Measurements from ENCODE around the gene CELA3A.
"Not testable (repeated sequence)": the region's sequence is repeated elsewhere in the genome, so short reads cannot be mapped to it uniquely, and the experiment has no call there.

CELA3A gene

GRCh38 chr1:21974699-21975098 lies 26.8 kb upstream of the CELA3A start:
- H3K4me3 Mint-ChIP-seq; H3K9me3 Mint-ChIP-seq (ENCODE audit: low read depth); H3K27me3 Mint-ChIP-seq; H3K27ac Mint-ChIP-seq; H3K36me3 Mint-ChIP-seq; H3K4me1 Mint-ChIP-seq (ENCODE audit: low read depth): not testable (repeated sequence)

GRCh38 chr1:21975296-21975695 lies 26.2 kb upstream of the CELA3A start:
- H3K9me3 Mint-ChIP-seq (ENCODE audit: low read depth); H3K27me3 Mint-ChIP-seq; H3K4me1 Mint-ChIP-seq (ENCODE audit: low read depth); H3K4me3 Mint-ChIP-seq; H3K27ac Mint-ChIP-seq; H3K36me3 Mint-ChIP-seq: not testable (repeated sequence)

- H3K4me1 Mint-ChIP-seq (ENCODE audit: low read depth); H3K9me3 Mint-ChIP-seq (ENCODE audit: low read depth); H3K36me3 Mint-ChIP-seq; H3K27me3 Mint-ChIP-seq; H3K4me3 Mint-ChIP-seq; H3K27ac Mint-ChIP-seq: not testable (repeated sequence)
Measured at GRCh38 chr1:21976703-21977239, 24.7 kb upstream of the CELA3A start, which contains the start of gene CELA3B. CELA3B (plus strand) TSS chr1:21977022; CDS start chr1:21977040, 18 bp downstream.

- H3K4me1 Mint-ChIP-seq (ENCODE audit: low read depth); H3K4me3 Mint-ChIP-seq; H3K27me3 Mint-ChIP-seq: not testable (repeated sequence)
Measured at GRCh38 chr1:21978209-21978608, 23.2 kb upstream of the CELA3A start.

GRCh38 chr1:21980515-21981220 lies 20.8 kb upstream of the CELA3A start:
- not testable (repeated sequence) for H3K36me3 Mint-ChIP-seq; H3K9me3 Mint-ChIP-seq (ENCODE audit: low read depth); H3K27ac Mint-ChIP-seq; H3K4me1 Mint-ChIP-seq (ENCODE audit: low read depth); H3K27me3 Mint-ChIP-seq; H3K4me3 Mint-ChIP-seq

More at GRCh38 chr1:21978209-21978608, 23.2 kb upstream of the CELA3A start:
- not testable (repeated sequence) for H3K27ac Mint-ChIP-seq; H3K36me3 Mint-ChIP-seq; H3K9me3 Mint-ChIP-seq (ENCODE audit: low read depth)

GRCh38 chr1:21981253-21981652 lies 20.2 kb upstream of the CELA3A start:
- not testable (repeated sequence) for H3K36me3 Mint-ChIP-seq; H3K9me3 Mint-ChIP-seq (ENCODE audit: low read depth); H3K4me1 Mint-ChIP-seq (ENCODE audit: low read depth); H3K27me3 Mint-ChIP-seq; H3K27ac Mint-ChIP-seq; H3K4me3 Mint-ChIP-seq

- not testable (repeated sequence) for H3K4me3 Mint-ChIP-seq; H3K27me3 Mint-ChIP-seq; H3K27ac Mint-ChIP-seq; H3K4me1 Mint-ChIP-seq (ENCODE audit: low read depth); H3K9me3 Mint-ChIP-seq (ENCODE audit: low read depth); H3K36me3 Mint-ChIP-seq
Measured at GRCh38 chr1:21982122-21982521, 19.3 kb upstream of the CELA3A start.

GRCh38 chr1:21983539-21983938 lies 17.9 kb upstream of the CELA3A start:
- H3K36me3 Mint-ChIP-seq; H3K4me3 Mint-ChIP-seq; H3K4me1 Mint-ChIP-seq (ENCODE audit: low read depth); H3K27ac Mint-ChIP-seq; H3K9me3 Mint-ChIP-seq (ENCODE audit: low read depth); H3K27me3 Mint-ChIP-seq: not testable (repeated sequence)

- not testable (repeated sequence) for H3K4me1 Mint-ChIP-seq (ENCODE audit: low read depth); H3K4me3 Mint-ChIP-seq; H3K27me3 Mint-ChIP-seq; H3K36me3 Mint-ChIP-seq; H3K27ac Mint-ChIP-seq; H3K9me3 Mint-ChIP-seq (ENCODE audit: low read depth)
Measured at GRCh38 chr1:21985893-21986292, 15.6 kb upstream of the CELA3A start.

GRCh38 chr1:21986386-21986785 lies 15.1 kb upstream of the CELA3A start:
- H3K4me3 Mint-ChIP-seq; H3K27me3 Mint-ChIP-seq; H3K36me3 Mint-ChIP-seq; H3K9me3 Mint-ChIP-seq (ENCODE audit: low read depth); H3K4me1 Mint-ChIP-seq (ENCODE audit: low read depth); H3K27ac Mint-ChIP-seq: not testable (repeated sequence)

GRCh38 chr1:21989672-21990393 lies 11.6 kb upstream of the CELA3A start:
- H3K4me3 Mint-ChIP-seq; H3K36me3 Mint-ChIP-seq; H3K9me3 Mint-ChIP-seq (ENCODE audit: low read depth); H3K27me3 Mint-ChIP-seq; H3K4me1 Mint-ChIP-seq (ENCODE audit: low read depth); H3K27ac Mint-ChIP-seq: not testable (repeated sequence)

GRCh38 chr1:21992186-21992585 lies 9.3 kb upstream of the CELA3A start:
- not testable (repeated sequence) for H3K9me3 Mint-ChIP-seq (ENCODE audit: low read depth); H3K4me1 Mint-ChIP-seq (ENCODE audit: low read depth); H3K36me3 Mint-ChIP-seq; H3K27me3 Mint-ChIP-seq; H3K27ac Mint-ChIP-seq; H3K4me3 Mint-ChIP-seq

GRCh38 chr1:21994716-21995115 lies 6.7 kb upstream of the CELA3A start:
- not testable (repeated sequence) for H3K4me3 Mint-ChIP-seq; H3K27ac Mint-ChIP-seq; H3K36me3 Mint-ChIP-seq; H3K27me3 Mint-ChIP-seq; H3K4me1 Mint-ChIP-seq (ENCODE audit: low read depth); H3K9me3 Mint-ChIP-seq (ENCODE audit: low read depth)

- H3K4me3 Mint-ChIP-seq; H3K9me3 Mint-ChIP-seq (ENCODE audit: low read depth); H3K27ac Mint-ChIP-seq; H3K27me3 Mint-ChIP-seq; H3K4me1 Mint-ChIP-seq (ENCODE audit: low read depth); H3K36me3 Mint-ChIP-seq: not testable (repeated sequence)
Measured at GRCh38 chr1:21996663-21996970, 4.8 kb upstream of the CELA3A start.

GRCh38 chr1:21997891-21998623 lies 3.4 kb upstream of the CELA3A start:
- not testable (repeated sequence) for H3K27ac Mint-ChIP-seq; H3K4me1 Mint-ChIP-seq (ENCODE audit: low read depth); H3K36me3 Mint-ChIP-seq; H3K9me3 Mint-ChIP-seq (ENCODE audit: low read depth); H3K27me3 Mint-ChIP-seq; H3K4me3 Mint-ChIP-seq
